ENCODE measurements around the gene RNF223.
"Not testable (repeated sequence)": the region's sequence is repeated elsewhere in the genome, so short reads cannot be mapped to it uniquely, and the experiment has no call there.

The RNF223 gene

DNA sequence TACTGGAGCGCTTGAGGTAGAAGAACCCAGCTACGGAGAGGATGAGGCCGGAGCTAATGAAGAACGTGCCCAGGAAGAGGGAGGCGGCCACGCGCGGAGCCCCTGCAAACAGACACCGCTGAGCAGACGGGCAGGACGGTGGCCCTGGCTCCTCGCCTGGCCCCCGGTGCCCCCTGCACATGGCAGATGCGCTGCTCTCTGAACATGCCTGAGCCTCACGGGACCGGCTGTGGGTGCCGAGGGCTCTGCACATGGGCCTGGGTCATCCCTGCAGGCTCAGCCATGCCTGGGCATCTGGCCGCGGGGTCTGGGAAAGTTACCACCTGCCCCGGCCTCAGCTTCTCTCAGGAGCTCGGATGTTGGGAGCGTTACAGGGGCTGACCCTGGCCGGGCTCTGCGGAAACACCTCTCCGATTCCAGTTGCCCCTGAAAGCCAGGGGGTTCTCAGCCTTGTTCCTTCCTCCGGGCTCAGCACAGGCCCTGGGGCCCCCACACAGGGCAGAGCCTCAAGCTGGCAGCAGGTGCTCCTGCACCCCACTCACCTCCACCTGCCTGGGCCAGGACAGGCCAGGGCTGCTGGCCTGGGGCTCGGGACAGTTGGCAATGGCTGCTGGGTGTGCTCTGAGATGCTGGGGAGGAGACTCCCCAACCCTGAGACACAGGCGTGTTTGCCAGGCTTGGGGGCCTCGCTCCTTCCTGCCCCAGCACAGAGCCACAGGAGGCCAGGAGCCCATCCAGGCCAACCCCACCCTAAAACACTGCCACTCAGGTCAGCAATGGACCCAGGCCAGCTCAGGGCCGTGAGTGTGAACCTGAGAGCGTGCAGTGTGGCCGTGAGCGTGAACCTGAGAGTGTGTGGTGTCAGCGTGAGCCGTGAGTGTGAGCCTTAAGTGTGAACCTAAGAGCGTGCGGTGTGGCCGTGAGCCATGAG lies 12.1 kb upstream of the RNF223 start:
- DNase-seq: no peak

DNA sequence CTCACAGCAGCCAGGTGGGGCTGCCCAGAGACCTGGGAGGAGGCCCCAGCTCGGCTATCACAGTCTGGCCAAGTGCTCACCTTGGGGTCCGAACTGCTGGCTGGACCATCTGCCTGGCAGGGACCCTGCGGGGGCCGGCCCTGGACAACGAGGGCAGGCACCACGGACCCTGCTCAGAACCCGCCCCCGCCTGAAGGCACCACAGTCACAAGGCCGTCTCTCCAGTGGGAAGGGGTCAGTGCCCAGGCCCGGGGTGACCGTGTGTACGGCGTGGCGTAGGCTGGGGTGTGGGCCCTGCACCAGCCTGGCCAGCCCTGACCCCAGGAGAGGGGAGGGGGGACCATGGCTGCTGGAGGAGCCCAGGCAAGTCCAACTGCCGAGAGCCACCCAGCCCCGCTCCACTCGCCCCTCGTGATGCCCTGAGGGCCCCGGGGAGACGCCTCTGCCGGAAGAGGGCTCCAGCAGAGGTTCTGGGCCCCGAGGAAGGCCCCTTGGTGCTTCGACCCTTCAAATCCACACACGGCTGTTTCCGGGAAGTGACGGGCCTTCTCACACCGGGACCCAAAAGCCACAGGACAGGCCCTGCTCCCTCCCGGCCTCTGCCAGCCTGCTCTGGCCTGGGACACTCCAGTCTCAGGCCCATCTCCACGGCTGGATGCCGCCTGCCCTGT lies 11.2 kb upstream of the RNF223 start:
- DNase-seq: no peak

DNA sequence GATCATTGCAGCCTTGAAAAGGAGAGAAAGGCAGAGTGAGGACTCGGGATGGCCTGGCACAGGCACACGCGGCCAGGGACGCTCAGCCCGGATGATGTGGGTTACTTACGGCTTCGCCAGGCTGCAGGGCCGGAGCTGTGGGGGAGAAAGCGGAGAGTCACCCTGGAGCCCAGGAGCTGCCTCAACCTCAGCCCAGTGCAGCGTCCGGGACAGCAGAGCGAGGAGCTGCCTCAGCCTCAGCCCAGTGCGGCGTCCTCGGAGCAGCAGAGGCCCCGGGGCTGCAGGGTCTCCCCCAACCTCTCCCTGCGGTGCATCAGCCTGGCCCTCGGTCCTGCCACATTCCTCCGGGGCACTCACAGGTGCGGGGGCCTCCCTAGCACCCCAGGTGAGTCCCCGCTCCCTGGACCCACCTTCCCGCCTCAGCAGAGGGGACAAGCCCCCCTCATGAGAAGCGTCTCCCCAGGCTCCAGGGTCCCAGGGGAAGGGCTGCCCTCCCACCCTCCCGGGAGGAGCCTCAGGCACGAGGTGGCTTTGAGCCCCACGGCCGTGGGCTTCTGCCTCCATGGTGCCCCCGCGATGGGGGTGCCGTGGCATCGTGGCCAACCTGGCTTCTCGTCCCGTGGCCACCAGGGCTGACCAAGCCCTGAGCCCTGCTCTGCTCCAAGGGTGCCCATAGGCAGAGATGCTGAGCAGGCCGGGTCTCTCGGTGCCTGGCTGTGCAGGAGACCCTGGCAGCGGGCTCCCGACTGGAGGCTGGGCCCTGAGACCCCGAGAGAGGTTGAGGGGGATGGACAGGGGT lies 10.5 kb upstream of the RNF223 start:
- DNase-seq: no peak

DNA sequence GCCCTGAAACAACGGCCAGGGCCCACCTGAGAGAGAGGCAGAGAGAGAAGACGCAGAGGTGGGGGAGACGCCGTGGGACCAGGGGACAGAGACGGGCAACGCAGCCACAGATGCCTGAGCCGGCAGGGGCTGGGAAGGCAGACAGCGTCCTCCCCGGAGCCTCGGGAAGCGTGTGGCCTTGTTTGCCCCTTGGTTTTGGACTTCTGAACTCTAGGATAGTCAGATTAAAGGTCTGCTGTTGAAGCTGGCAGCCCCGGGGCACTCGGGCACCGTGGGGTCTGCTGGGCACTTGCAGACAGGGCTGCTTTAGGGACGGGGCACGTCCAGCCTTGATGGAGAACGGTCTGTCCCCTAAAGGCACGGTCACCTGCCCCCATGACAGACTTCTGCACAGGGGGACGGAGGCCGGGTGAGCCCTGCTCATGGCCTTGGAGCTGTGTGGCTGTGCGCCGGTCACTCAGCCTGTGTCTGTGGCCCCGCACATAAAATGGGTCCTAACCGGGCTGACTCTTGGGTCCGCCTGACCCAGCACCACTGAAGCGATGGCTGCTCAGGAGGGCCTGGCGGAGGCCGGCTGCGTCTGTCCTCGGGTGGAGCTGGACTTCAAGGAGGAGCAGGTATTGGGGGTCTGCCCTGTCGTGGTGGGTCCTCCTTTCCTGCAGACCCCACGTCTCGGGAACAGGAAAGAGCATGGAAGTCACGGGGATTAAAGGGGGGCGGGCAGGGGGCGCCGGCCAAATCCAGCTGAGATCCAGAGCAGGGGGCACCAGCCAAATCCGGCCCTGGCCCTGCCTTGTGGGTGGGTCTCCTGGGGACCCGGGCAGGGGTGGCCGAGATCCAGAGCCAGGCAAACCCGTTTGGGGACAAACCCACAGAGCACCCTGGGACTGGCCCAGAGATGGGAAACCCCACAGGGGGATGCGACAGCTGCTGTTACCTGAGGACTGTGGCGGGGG lies 9.6 kb upstream of the RNF223 start:
- DNase-seq: no peak

DNA sequence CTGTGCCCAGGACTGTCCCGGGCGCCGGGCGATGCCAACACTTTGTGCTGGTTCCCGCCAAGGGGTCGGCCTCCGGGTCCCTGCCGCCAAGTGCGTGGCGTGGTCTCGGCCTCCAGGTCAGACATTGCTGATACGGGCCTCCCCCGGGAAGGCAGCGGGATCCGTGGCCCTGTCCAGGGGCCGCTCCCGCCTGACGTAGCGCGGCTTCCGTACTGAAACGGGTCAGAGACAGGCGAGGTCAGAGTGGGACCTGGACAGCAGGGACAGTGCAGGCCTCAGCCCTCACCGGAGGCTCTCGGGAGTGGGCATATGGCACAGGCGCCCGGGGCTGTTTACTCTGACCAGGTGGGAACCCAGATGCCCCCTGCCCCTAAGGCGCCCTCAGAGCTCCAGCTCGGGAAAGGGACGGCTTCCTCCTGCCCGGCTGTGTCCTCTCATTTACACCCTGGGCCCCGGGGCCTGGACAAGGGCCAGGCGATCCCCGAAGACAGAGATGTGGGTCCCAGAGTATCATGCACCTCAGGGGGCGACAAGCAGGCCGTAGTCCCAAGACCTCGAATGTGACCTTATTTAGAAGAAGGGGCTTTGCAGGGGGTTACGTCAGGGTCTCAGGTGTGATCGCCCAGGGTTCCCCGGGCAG lies 8.8 kb upstream of the RNF223 start:
- no peak for DNase-seq

DNA sequence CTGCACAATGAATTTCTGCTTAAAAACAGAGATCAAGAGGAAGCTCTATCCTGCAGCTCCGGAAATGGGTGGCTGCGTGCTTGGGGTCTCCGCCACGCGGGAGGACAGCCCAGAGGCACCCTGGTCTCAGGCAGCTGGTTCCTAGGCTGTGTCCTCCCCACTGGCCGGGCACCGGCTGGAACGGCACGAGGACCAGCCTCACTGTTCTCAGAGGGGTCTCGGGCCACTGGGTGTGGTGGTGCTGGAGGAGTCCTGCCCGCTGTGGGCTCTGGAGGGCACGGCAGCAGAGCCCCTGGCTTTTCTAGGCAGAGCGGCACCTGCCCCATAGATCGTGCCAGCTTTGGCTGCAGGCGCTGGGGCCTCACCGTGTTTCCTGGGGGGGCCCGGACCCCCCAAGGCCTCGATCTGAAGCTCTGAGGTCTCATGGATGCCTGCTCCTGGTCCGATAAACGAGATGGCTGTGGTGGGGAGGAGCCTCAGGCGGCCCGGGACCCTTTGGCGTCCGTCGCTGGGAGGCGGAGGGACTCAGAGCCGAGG lies 8.2 kb upstream of the RNF223 start:
- DNase-seq: no peak

DNA sequence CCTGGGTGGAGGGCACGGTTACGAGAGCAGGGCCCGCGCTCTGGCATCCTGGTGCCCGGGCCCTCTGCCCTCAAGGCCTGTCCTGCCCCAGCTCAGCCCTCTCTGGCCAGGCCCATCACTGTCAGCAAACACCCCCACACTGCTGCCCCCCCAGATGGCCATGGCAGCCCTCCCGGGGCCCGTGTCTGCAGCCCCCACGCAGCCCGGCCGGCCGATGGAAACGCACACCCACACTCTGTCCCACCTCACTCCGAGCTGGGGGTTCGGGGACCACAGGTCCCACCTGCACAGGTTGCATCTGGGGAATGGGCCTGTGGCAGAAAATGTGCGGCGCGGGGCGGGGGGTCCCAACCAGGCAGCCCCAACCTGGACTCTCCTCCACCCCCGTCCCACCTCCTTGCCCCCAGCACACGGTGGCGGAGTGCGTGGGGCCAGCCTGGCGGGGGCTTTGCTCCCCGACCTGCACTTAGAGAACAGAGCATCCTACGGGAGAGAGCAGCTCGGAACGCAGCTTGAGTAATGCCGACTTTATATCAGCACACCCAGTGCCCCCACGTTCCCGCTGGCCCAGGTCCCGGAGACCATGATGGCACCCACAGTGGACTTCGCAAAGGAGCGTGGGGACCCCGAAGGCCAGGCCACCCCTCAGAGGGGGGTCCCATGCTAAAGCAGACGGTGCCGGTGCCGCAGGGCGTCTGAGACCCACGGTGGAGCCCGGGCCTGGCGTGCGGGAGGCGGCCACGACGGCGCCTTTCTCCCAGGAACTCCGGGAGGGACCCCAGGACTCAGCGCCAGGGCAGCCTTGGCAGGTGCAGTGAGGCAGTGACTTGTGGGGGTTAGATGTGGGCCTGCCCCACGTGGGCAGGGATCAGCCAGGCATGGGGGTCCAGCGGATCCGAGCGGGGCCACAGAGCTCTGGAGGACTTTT lies 7.5 kb upstream of the RNF223 start:
- DNase-seq: no peak

DNA sequence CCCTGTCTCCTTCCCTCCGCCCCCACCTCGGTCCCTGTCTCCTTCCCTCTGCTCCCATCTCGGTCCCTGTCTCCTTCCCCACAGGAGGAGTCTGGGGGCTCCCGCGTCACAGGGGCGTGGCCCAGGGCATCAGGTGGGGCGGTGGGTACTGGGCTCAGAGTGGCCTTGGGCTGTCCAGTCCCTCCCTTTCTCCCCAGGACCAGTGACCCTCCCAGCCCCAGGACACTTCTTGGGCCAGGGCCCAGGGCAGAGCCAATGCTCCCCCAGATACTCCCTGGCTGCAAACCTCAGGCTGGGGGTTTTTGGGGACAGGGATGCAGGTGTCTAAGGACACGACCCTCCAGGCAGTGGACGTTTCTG lies 6.8 kb upstream of the RNF223 start:
- no peak for DNase-seq

DNA sequence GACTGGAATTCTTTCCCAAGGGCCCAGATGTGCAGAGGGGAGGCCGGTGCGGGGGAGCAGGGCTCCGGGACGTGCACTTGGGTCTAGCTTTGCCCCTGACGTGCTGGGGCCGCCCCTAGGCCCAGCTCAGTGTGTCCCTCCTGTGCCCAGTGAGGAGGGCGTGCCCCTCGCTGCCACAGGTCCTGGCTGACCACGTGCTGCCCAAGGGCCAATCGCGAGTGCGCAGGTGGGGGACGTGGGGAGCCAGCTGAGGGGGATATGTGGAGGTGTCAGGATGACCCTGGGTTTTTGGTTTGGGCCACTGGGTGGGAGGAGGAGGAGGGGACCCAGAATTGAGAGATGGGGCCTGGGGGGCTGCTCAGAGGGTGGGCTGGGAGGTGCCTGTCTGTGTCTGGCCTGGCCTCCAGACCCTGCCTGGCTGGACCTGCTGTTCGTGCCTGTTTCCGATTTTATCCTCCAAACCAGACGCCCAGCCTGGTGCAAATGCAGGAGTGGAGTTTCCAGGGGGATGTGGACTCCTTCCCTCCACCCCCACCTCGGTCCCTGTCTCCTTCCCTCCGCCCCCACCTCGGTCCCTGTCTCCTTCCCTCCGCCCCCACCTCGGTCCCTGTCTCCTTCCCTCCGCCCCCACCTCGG lies 6.1 kb upstream of the RNF223 start:
- DNase-seq: no peak

DNA sequence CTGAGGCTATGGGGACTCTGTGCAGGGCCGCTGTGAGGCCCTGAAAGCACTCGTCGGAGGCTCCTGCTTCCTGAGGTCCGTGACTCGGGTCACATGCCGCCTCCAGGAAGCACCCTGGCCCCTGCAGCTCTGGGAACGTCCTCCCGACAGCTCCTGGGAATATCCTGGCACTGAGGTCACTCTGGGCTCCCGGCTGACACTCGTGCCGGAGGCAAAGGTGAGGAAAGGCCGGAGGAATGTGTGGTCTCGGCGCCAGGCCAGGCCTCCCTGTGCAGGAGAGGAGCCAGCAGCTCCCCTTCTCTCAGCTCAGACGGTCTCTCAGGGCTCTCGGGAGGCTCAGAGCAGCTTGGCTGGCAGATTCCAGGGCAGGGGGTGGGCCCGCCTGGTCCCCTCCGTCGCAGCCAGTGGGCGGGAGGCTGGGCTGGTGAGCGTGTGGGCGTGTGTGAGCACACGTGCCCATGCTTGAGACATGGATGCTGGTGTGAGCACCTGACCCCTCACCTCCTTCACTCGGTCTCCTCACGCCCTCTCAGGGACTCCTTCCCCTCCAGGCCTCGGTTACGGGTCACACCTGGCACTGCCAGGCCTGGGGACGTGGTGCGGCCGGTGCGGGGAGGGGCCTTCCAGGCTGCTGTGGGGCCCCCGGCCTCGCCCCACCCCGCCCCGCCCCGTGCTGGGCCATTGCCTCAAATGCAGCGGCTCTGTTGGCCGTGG lies 5.5 kb upstream of the RNF223 start:
- DNase-seq: no peak

DNA sequence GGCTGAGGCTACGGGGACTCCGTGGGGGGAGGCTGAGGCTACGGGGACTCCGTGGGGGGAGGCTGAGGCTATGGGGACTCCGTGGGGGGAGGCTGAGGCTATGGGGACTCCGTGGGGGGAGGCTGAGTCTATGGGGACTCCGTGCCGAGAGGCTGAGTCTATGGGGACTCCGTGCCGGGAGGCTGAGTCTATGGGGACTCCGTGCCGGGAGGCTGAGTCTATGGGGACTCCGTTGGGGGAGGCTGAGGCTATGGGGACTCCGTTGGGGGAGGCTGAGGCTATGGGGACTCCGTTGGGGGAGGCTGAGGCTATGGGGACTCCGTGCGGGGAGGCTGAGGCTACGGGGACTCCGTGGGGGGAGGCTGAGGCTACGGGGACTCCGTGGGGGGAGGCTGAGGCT lies 3.3 kb upstream of the RNF223 start:
- not testable (repeated sequence) for DNase-seq

DNA sequence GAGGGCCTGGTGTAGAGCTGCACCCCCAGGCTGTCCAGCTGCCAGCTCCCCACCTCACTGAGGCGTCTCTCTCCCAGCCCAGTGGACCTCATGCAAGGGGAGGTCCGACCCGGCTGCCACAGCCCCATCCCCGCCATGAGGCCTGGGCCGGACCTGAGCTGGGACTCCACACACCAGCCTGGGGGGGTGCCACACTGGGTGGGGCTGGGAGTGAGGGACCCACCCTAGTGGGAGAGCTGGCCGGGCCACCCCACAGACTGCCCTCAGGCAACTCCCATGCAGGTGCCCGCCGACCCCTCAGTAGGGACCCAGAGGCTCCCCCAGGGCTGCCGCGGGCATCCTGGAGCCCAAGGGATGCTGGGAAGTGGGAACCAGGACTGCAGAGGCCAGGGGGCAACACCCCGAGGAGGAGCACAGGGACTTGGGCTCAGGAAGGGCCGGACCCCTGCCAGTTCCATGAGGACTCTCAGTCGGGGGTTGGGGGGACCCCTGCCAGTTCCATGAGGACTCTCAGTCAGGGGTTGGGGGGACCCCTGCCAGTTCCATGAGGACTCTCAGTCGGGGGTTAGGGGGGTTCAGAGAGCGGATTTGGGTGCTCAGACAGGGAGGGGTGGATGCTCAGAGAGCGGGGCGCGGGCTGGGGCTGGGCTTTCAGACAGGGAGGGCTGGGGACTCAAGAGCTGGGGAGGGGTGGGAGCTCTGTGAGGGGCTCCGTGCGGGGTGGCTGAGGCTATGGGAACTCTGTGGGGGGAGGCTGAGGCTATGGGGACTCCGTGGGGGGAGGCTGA lies 1.2 kb upstream of the RNF223 start:
- DNase-seq: no peak

DNA sequence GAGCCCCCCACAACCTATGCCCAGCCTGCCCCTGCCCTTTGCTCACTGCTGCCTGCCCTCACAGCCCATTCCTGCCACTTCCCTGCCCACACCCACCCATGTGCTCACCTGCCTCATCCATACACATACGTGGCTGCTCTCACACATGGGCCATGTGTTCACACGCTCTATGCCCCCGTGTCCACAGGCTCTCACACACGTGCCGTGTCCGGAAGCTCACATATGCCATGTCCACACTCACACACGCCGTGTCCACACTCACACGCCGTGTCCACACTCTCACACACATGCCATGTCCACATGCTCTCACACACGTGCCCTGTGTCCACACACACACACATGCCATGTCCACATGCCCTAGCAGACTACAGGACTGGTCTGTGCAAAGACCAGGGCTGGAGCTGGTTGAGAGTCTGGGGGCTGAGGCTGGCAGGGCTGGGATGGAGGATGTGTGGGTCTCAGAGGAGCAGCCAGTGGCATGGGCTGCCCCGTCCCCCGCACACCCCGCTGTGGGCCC lies 583 bp upstream of the RNF223 start:
- no peak for DNase-seq

DNA sequence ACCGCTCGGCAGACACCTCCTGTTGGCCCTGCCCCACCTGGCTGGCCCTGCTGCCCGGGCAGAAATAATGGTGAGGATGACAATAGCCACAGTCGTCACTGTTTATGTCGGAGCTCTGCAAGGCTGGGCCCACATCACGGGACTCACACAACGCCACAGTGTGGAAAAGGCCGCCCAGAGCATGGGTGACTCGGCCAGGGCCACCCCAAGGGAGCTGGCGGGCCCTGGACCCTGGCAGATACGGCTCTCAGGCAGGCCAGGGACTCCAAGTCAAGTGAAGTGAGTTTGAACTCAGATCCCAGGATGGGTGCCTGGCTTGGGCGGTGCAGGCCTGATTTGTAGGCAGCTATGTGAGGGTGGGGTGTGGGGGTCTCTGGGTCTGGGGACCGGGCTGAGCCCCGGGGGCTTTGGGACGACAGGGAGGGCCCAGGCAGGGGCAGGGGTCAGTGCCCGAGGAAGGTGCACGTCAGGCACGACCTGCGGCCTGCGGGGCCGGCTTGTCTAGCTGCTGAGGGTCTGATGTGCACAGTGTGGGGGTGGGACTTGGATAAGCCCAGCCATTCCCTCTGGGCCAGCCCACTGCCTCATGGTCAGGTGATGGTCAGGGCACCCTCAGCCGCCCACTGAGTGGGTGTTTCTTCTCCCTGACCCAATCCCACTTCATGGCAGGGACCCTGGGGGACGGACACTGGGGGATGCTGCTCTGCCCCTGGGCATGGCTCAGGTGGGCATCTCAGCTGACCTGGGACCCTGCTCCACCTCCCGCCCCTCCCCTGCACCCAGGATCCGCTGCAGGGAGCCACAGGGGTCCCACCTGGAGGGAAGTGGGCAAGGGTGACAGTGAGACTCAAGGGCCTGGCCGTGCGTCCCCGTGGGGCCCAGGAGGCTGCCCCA lies 1.0 kb downstream of the RNF223 start:
- DNase-seq: no peak

DNA sequence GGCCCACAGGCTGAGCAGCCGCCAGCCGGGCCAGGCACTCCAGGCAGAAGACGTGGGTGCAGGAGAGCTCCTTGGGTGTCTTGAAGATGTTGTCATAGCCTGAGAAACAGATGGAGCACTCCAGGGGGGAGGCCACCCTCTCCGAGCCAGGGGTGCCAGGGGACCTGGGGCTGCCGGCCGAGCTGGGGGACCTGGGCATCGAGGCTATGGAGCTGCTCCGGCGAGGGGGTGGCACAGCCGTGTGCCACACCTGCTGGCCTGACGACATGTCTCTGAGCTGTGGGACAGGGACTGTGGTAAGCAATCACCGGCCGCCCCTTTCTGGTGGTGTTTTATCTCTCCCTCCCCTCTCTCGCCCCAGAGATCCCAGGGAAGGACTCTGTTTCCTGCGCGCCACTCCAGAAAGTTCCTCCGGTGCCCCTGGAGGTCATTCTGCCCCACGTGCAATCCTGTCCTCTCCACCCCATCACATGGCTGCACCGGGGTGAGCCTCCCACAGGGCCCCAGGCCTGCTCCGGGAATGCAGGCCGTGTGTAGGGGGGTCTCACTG lies 1.7 kb downstream of the RNF223 start:
- DNase-seq: no peak

DNA sequence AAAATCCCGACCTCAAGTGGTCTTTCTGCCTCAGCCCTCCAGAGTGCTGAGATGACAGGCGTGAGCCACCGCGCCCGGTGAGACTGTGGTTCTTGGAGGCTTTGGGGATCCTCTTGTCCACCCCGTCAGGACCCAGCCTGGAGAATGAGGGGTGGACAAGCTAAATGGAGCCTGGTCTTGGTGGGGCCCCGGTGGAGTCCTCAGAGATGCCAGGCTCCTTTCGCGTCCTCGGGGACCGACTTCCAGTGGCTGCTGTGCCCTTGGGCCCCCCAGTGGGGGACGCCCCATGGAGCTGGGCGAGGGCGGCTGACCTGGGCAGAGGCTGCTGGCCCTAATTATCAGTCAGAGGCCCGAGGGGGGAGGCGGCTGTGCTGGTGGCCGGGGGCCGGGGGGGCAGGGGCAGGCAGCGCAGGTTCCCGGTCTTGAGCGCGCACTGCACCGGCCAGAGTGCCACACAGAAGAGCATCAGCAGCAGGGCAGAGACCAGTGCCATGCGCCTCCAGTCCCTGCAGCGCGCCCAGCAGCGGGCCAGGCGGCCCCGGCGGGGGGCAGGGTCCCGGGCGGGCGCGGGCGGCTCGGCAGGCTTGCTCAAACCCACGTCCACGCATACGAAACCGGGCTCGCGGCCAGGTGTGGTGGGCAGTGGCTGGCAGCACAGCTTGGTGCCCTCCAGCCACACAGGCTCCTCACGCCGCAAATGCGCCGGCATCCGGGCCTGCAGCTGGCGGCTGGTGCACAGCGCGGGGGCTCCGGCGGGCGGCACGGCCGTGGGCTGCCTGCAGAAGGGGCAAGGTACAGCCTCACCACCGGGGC lies 2.4 kb downstream of the RNF223 start:
- DNase-seq: no peak

Data from NCI-H2029 treated with DMSO at 0.1 percent for 48 hours (cell line).